H1 (cell line): ENCODE results near the gene TLR9.

Source experiments
- CHD2 ChIP-seq: IDR thresholded peaks from 2 replicates; pipeline ENCODE4 v1.6.1; 2012; ENCODE audit warnings: low read length, improper control_type of control experiment
- CREB1 ChIP-seq: IDR thresholded peaks from 2 replicates; pipeline ENCODE4 v1.6.1; 2012; ENCODE audit warnings: inconsistent platforms
- CTCF ChIP-seq, 3 experiments: IDR thresholded peaks; 1 replicate in 2 of 3; 2 replicates in 1 of 3; pipeline versions ENCODE4 v1.5.1 to v1.6.1; 2011; ENCODE audit warnings: low read length in 3 of 3, mild to moderate bottlenecking in 3 of 3, inconsistent platforms in 2 of 3, low read depth in 1 of 3, moderate library complexity in 1 of 3; ENCODE audit not compliant: insufficient read depth in 1 of 3; ENCODE audit errors: control extremely low read depth in 1 of 3
- EZH2 ChIP-seq: fragments of 200-600 bp; sonication (generic); IDR thresholded peaks from 2 replicates; pipeline ENCODE4 v1.7.1; 2012; ENCODE audit warnings: low read depth, mild to moderate bottlenecking, moderate library complexity, low read length, inconsistent platforms; ENCODE audit not compliant: severe bottlenecking
- MAFK ChIP-seq: IDR thresholded peaks from 2 replicates; pipeline ENCODE4 v1.6.1; 2012; ENCODE audit warnings: low read depth, mild to moderate bottlenecking, improper control_type of control experiment, low read length
- POLR2A ChIP-seq, 2 experiments: IDR thresholded peaks; 1 replicate in 1 of 2; 2 replicates in 1 of 2; pipeline ENCODE4 v1.6.1; 2011; ENCODE audit warnings: low read depth in 2 of 2, low read length in 2 of 2, mild to moderate bottlenecking in 2 of 2; ENCODE audit errors: control extremely low read depth in 1 of 2
- POU5F1 ChIP-seq: IDR thresholded peaks from 2 replicates; pipeline ENCODE4 v1.6.1; 2011; ENCODE audit warnings: low read depth, mild to moderate bottlenecking, low read length, moderate library complexity
- TAF1 ChIP-seq: IDR thresholded peaks from 2 replicates; pipeline ENCODE4 v1.6.1; 2011; ENCODE audit warnings: mild to moderate bottlenecking, low read depth, low read length
- ZNF274 ChIP-seq: IDR thresholded peaks from 2 replicates; pipeline ENCODE4 v1.7.0; 2012; ENCODE audit warnings: low read length, borderline replicate concordance; ENCODE audit errors: extremely low read depth

GRCh38 chr3:52184690-52185089, 40.8 kb downstream of the TLR9 start:
- TF ChIP-seq CHD2 (no peak), CTCF (IDR thresholded peaks at IDR 0.05; ENCODE audit: control extremely low read depth in 1 of 3, insufficient read depth in 1 of 3, low read depth in 1 of 3, low read length in 3 of 3) (no peak), EZH2 (no peak), ZNF274 (no peak), TAF1 (no peak), CREB1 (no peak), POLR2A (IDR thresholded peaks at IDR 0.05; ENCODE audit: control extremely low read depth in 1 of 2, low read depth in 2 of 2, low read length in 2 of 2) (no peak), POU5F1 (no peak), MAFK (no peak)
